OCI-LY1 (cell line): ENCODE results near the gene GCM1.

Experiments
- EZH2 ChIP-seq: fragments of 200-600 bp; sonication (generic), shearing (Covaris generic); IDR thresholded peaks from 2 replicates; pipeline ENCODE4 v1.8.0; 2017; ENCODE audit warnings: borderline replicate concordance, mixed run types, mild to moderate bottlenecking, antibody characterized with exemption, low read length, moderate library complexity, mixed read lengths
- TF ChIP-seq, protein P1 (sequence below): fragments of 200-600 bp; sonication (generic), shearing (Covaris generic); IDR thresholded peaks from 2 replicates; pipeline ENCODE4 v1.5.1; 2017; ENCODE audit warnings: mild to moderate bottlenecking, antibody characterized with exemption, low read length, moderate library complexity, mixed read lengths

DNA sequence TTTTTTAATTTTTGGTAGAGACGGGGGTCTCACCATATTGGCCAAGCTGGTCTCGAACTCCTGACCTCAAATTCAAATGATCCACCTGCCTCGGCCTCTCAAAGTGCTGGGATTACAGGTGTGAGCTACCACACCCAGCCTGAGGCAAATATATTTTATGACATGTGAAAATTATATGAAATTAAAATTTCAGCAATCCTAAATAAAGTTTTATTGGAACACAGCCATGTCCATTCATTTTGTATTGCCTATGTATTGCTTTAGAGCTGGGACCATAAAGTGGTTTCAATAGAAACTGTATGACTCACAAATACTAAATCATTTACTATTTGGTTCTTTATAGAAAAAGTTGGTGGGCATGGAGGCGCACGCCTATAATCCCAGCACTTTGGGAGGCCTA lies 32.0 kb upstream of the GCM1 start:
- TF ChIP-seq, protein P1, sequence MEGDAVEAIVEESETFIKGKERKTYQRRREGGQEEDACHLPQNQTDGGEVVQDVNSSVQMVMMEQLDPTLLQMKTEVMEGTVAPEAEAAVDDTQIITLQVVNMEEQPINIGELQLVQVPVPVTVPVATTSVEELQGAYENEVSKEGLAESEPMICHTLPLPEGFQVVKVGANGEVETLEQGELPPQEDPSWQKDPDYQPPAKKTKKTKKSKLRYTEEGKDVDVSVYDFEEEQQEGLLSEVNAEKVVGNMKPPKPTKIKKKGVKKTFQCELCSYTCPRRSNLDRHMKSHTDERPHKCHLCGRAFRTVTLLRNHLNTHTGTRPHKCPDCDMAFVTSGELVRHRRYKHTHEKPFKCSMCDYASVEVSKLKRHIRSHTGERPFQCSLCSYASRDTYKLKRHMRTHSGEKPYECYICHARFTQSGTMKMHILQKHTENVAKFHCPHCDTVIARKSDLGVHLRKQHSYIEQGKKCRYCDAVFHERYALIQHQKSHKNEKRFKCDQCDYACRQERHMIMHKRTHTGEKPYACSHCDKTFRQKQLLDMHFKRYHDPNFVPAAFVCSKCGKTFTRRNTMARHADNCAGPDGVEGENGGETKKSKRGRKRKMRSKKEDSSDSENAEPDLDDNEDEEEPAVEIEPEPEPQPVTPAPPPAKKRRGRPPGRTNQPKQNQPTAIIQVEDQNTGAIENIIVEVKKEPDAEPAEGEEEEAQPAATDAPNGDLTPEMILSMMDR = no peak
- no peak for TF ChIP-seq EZH2
